ENCODE data around the gene EDN2.

DNA sequence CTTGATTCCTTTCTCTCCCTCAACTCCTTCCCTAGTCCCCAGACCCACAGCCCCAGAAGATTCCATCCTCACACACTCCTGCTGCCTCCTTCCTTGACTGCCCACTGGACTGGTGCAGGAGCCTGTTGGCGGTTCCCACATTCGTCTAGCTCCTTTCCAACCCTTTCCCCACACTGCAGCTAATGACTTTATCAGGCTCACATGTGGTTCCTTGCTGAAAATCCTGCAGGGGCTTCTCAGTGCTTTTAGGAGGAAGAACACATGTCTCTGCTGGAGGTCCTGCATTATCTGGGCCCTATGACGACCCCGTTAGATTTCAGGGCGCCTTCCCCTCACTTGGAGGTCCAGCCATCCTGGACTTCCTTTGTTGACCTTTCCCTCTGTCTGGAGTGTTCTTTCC, 50.2 kb downstream of the EDN2 start:
- no peak for TF ChIP-seq EZH2phosphoT487 (IDR thresholded peaks at IDR 0.05; ENCODE audit: insufficient read depth, low read depth)
- no peak for TF ChIP-seq EZH2 (IDR thresholded peaks at IDR 0.05; ENCODE audit: insufficient read depth, poor library complexity, severe bottlenecking)
